Islet precursor cell (in vitro differentiated cells): ENCODE data around the gene APOO.

ENCODE experiments used
- DNase-seq: peaks from one replicate; pipeline ENCODE4 v3.0.0-alpha.2; 2018

Gene APOO

GRCh38 chrX:23813808-23814207 is 93.9 kb downstream of the APOO start:
- no peak for DNase-seq

- no peak for DNase-seq
Measured at GRCh38 chrX:23811656-23812055, 96.1 kb downstream of the APOO start.

- no peak for DNase-seq
Measured at GRCh38 chrX:23811108-23811651, 96.6 kb downstream of the APOO start.

GRCh38 chrX:23810279-23810678 is 97.5 kb downstream of the APOO start:
- no peak for DNase-seq

- DNase-seq = no peak
Measured at GRCh38 chrX:23805389-23805788, 102.3 kb downstream of the APOO start.

- DNase-seq = no peak
Measured at GRCh38 chrX:23804578-23804977, 103.2 kb downstream of the APOO start.

- peak; percentile 60 for DNase-seq
Measured at GRCh38 chrX:23803931-23804381, 103.8 kb downstream of the APOO start.

- DNase-seq = no peak
Measured at GRCh38 chrX:23802431-23802830, 105.3 kb downstream of the APOO start.

GRCh38 chrX:23799469-23800065 is 108.2 kb downstream of the APOO start:
- no peak for DNase-seq

GRCh38 chrX:23797371-23798128 is 110.2 kb downstream of the APOO start:
- DNase-seq = peak; percentile 77

GRCh38 chrX:23795221-23795620 is 112.5 kb downstream of the APOO start:
- DNase-seq = no peak

- no peak for DNase-seq
Measured at GRCh38 chrX:23792861-23793553, 114.7 kb downstream of the APOO start.

- DNase-seq = no peak
Measured at GRCh38 chrX:23790155-23790497, 117.6 kb downstream of the APOO start.

GRCh38 chrX:23789386-23790154 is 118.2 kb downstream of the APOO start:
- peak; percentile 58 for DNase-seq

- no peak for DNase-seq
Measured at GRCh38 chrX:23788946-23789345, 118.8 kb downstream of the APOO start.

GRCh38 chrX:23788521-23788920 is 119.2 kb downstream of the APOO start:
- no peak for DNase-seq

GRCh38 chrX:23787745-23788118 is 120.0 kb downstream of the APOO start:
- no peak for DNase-seq

GRCh38 chrX:23786268-23786815 is 121.4 kb downstream of the APOO start:
- no peak for DNase-seq

- DNase-seq = no peak
Measured at GRCh38 chrX:23785580-23785979, 122.2 kb downstream of the APOO start.

GRCh38 chrX:23784470-23785331 is 123.0 kb downstream of the APOO start:
- DNase-seq = no peak

- no peak for DNase-seq
Measured at GRCh38 chrX:23783589-23784469, 123.9 kb downstream of the APOO start.
